ENCODE results near the gene PPTC7.

GRCh38 chr12:110568752-110569151 lies 14.4 kb downstream of the PPTC7 start:
- TF ChIP-seq CTCF (IDR thresholded peaks at IDR 0.05) (no peak), POLR2A (IDR thresholded peaks at IDR 0.05) (no peak)
